ENCODE data around the gene MYO9B.

DNA sequence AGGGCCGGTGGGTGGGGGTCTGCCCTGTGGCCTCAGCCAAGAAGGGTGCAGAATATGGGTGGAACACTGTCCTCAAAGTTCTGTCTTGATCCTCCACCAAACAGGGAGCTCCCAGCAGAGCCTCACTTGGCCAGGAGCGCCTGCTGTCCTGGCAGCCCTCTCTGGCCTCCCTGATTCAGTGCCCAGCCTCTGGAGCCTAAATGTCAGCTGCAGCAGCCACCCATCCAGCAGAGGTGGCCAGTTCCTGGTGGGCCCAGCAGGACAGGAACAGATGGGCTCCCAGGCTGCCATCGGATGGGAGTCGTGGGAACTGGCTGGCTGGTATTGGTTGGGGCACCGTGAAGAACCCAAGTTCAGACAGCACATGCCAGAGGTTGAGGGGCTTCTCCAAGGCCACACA is 137.8 kb downstream of the MYO9B start:
- TF ChIP-seq, protein P1, sequence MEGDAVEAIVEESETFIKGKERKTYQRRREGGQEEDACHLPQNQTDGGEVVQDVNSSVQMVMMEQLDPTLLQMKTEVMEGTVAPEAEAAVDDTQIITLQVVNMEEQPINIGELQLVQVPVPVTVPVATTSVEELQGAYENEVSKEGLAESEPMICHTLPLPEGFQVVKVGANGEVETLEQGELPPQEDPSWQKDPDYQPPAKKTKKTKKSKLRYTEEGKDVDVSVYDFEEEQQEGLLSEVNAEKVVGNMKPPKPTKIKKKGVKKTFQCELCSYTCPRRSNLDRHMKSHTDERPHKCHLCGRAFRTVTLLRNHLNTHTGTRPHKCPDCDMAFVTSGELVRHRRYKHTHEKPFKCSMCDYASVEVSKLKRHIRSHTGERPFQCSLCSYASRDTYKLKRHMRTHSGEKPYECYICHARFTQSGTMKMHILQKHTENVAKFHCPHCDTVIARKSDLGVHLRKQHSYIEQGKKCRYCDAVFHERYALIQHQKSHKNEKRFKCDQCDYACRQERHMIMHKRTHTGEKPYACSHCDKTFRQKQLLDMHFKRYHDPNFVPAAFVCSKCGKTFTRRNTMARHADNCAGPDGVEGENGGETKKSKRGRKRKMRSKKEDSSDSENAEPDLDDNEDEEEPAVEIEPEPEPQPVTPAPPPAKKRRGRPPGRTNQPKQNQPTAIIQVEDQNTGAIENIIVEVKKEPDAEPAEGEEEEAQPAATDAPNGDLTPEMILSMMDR (conservative IDR thresholded peaks at IDR 0.05; ENCODE audit: low read length) = no peak
- TF ChIP-seq EZH2phosphoT487 (IDR thresholded peaks at IDR 0.05; ENCODE audit: borderline replicate concordance) = no peak
